PFSK-1 (cell line): ENCODE data around the gene TNRC6A.

Source experiments
- FOXP2 ChIP-seq: optimal IDR thresholded peaks from 2 replicates; pipeline ENCODE3; 2011; ENCODE audit warnings: borderline replicate concordance, control low read depth, inconsistent platforms; ENCODE audit not compliant: insufficient read depth; ENCODE audit errors: extremely low read length, extremely low read depth
- POLR2AphosphoS5 ChIP-seq: IDR thresholded peaks from 2 replicates; pipeline ENCODE4 v1.6.1; 2012; ENCODE audit warnings: low read depth, mild to moderate bottlenecking, control low read depth, low read length, moderate library complexity
- REST ChIP-seq, 2 experiments: IDR thresholded peaks; 2 replicates each; pipeline versions ENCODE4 v1.6.1 to v1.8.0; 2011 to 2012; ENCODE audit warnings: low read depth in 2 of 2, low read length in 2 of 2, control low read depth in 1 of 2, inconsistent platforms in 1 of 2, mild to moderate bottlenecking in 1 of 2, moderate library complexity in 1 of 2; ENCODE audit not compliant: insufficient read depth in 1 of 2
- SIN3A ChIP-seq: IDR thresholded peaks from 2 replicates; pipeline ENCODE4 v1.6.1; 2012; ENCODE audit warnings: mild to moderate bottlenecking, low read length, moderate library complexity, borderline replicate concordance; ENCODE audit not compliant: insufficient read depth
- TAF1 ChIP-seq: IDR thresholded peaks from 2 replicates; pipeline ENCODE4 v1.6.1; 2012; ENCODE audit warnings: low read length, control low read depth, borderline replicate concordance; ENCODE audit not compliant: insufficient read depth

DNA sequence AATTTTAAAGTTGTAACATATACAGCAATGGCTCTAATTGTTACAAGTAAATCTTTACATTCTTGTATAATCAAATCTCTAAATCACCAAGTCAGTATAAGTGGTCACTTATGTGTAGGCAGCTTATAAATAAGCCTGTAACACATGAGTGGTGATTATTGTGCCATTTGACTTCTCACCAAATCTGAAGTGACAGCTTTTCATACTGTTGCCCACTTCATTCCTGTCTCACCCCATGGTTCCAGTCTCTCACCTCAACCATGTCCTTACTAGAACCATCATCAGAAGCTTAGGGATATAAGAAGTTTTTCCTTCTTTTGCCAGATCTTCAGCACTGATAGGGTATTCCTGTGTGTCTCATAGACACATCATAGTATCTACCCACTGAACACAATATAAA lies 23.5 kb downstream of the TNRC6A start:
- TF ChIP-seq REST (IDR thresholded peaks at IDR 0.05; ENCODE audit: insufficient read depth in 1 of 2, low read depth in 2 of 2, low read length in 2 of 2) (no peak), POLR2AphosphoS5 (no peak), TAF1 (no peak), SIN3A (no peak), FOXP2 (no peak)
